DND-41 (cell line): ENCODE results near the gene TLE4.
A peak's percentile ranks its signal among the peaks of the same experiment; 100 is the strongest.

Experiments used
- ATAC-seq: fragments of 200-7000 bp; cut with Tn5 transposase; 3 replicates; pipeline ENCODE4 v1.9.1; 2021; ENCODE audit warnings: low read depth; ENCODE audit not compliant: insufficient read depth
- DNase-seq: peaks from one replicate; pipeline ENCODE4 v3.0.0-alpha.2; 2020
- H2AFZ ChIP-seq: 2 replicates; pipeline ENCODE4 v1.6.0; 2012; ENCODE audit warnings: low read depth, low read length
- H3K27ac ChIP-seq: 2 replicates; pipeline ENCODE4 v1.5.1; 2012; ENCODE audit warnings: low read length, inconsistent platforms
- H3K27me3 ChIP-seq: fragments of 200-600 bp; sonication (generic); 2 replicates; pipeline ENCODE4 v1.6.0; 2012; ENCODE audit warnings: low read length, mild to moderate bottlenecking, inconsistent platforms; ENCODE audit not compliant: insufficient read depth, poor library complexity
- H3K36me3 ChIP-seq: 2 replicates; pipeline ENCODE4 v1.5.1; 2012; ENCODE audit warnings: low read length, inconsistent platforms; ENCODE audit not compliant: insufficient read depth
- H3K4me1 ChIP-seq: 2 replicates; pipeline ENCODE4 v1.5.1; 2012; ENCODE audit warnings: mild to moderate bottlenecking, low read length; ENCODE audit not compliant: insufficient read depth
- H3K4me2 ChIP-seq: 2 replicates; pipeline ENCODE4 v1.6.0; 2012; ENCODE audit warnings: mild to moderate bottlenecking, moderate library complexity, low read length, inconsistent platforms; ENCODE audit not compliant: insufficient read depth
- H3K4me3 ChIP-seq, 2 experiments: fragments of 200-600 bp in 1 of 2; shearing (Covaris generic) in 1 of 2; 2 replicates each; pipeline ENCODE4 v1.5.1; 2012 to 2016; ENCODE audit warnings: inconsistent platforms in 2 of 2, low read length in 2 of 2, mild to moderate bottlenecking in 2 of 2, low read depth in 1 of 2, moderate library complexity in 1 of 2
- H3K79me2 ChIP-seq: 2 replicates; pipeline ENCODE4 v1.6.0; 2012; ENCODE audit warnings: low read length, inconsistent platforms; ENCODE audit not compliant: insufficient read depth
- H3K9ac ChIP-seq: 2 replicates; pipeline ENCODE4 v1.6.0; 2012; ENCODE audit warnings: low read depth, mild to moderate bottlenecking, inconsistent platforms, low read length, moderate library complexity
- H3K9me3 ChIP-seq: 2 replicates; pipeline ENCODE4 v1.5.1; 2012; ENCODE audit warnings: low read length, moderate library complexity, mild to moderate bottlenecking, inconsistent platforms; ENCODE audit not compliant: insufficient read depth, severe bottlenecking
- H4K20me1 ChIP-seq: 2 replicates; pipeline ENCODE4 v1.6.0; 2012; ENCODE audit warnings: low read length; ENCODE audit not compliant: insufficient read depth
- EZH2 ChIP-seq: IDR thresholded peaks from 3 replicates; pipeline ENCODE4 v1.6.1; 2012; ENCODE audit warnings: borderline replicate concordance, low read depth, mild to moderate bottlenecking, moderate library complexity, low read length, inconsistent platforms; ENCODE audit not compliant: severe bottlenecking
- TF ChIP-seq, protein P1 (sequence below): IDR thresholded peaks from 2 replicates; pipeline ENCODE4 v1.5.1; 2012; ENCODE audit warnings: borderline replicate concordance, low read length, moderate library complexity, mild to moderate bottlenecking; ENCODE audit not compliant: poor library complexity, severe bottlenecking; ENCODE audit errors: extremely low read depth

TLE4 gene

DNA sequence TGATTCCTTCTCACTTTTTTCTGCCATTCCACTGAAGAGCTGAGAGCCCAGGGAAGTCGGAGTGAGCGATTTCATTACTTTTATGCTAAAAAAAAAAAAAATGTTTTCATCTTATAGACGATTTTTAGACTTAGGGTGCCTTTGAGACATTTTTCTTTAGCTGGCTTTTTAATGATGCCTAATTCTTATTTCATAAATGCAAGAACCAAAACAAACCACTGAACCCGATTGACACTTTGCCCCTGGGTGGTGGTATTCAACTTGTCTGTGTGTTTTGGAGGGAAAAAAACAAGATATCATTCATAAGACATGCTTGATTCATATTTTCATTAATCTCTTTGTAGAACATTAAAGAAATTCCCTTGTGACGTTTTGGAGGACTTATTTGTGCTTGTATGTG lies 2.4 kb downstream of the TLE4 start:
- Histone ChIP-seq H3K27ac (no peak overlapping the region), H3K4me2 (peak overlapping the region; percentile 86), H4K20me1 (peaks cover 19% of the 10 kb centered on the region; the same call in 1 of the 2 replicates), H2AFZ (no peak overlapping the region), H3K4me1 (peaks cover 36% of the 10 kb centered on the region), H3K27me3 (no peaks in the 10 kb centered on the region), H3K4me3 (peak overlapping the region in 1 of 2 experiments; percentile 69; a peak in 2 of 4 replicates), H3K36me3 (no peaks in the 10 kb centered on the region), H3K9ac (no peak overlapping the region; the same call in 1 of the 2 replicates), H3K79me2 (peaks cover 10% of the 10 kb centered on the region), H3K9me3 (no peaks in the 10 kb centered on the region)
- TF ChIP-seq, protein P1, sequence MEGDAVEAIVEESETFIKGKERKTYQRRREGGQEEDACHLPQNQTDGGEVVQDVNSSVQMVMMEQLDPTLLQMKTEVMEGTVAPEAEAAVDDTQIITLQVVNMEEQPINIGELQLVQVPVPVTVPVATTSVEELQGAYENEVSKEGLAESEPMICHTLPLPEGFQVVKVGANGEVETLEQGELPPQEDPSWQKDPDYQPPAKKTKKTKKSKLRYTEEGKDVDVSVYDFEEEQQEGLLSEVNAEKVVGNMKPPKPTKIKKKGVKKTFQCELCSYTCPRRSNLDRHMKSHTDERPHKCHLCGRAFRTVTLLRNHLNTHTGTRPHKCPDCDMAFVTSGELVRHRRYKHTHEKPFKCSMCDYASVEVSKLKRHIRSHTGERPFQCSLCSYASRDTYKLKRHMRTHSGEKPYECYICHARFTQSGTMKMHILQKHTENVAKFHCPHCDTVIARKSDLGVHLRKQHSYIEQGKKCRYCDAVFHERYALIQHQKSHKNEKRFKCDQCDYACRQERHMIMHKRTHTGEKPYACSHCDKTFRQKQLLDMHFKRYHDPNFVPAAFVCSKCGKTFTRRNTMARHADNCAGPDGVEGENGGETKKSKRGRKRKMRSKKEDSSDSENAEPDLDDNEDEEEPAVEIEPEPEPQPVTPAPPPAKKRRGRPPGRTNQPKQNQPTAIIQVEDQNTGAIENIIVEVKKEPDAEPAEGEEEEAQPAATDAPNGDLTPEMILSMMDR: no peak
- TF ChIP-seq EZH2: no peak
- ATAC-seq: no peak
- DNase-seq: no peak

DNA sequence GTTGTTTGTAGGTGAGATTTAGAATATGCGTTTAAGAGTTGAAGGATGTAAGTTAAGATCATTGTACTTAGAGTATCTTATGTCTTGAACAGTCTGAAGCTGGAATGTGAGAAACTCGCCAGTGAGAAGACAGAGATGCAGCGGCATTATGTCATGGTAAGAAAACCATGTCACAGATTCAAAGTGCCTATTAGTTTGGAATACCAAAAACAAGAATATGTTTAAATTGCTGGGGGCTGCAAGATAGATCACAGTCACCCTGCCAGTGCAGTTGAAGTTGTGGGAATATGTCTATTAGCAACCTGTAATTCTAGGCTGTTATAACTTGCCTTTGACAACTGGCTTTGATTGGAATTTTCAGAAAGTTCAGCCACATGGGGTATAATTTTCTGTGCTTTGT lies 3.0 kb downstream of the TLE4 start:
- peak overlapping the region in 1 of 2 experiments; percentile 69; a peak in 1 of 4 replicates for H3K4me3 ChIP-seq
- no peak for ATAC-seq
- peaks cover 36% of the 10 kb centered on the region for H3K4me1 ChIP-seq
- peak overlapping the region; percentile 86 for H3K4me2 ChIP-seq
- H3K79me2 ChIP-seq: peaks cover 10% of the 10 kb centered on the region
- H2AFZ ChIP-seq: no peak overlapping the region
- no peak for DNase-seq
- no peaks in the 10 kb centered on the region for H3K27me3 ChIP-seq
- H3K9me3 ChIP-seq: no peaks in the 10 kb centered on the region
- no peak overlapping the region for H3K27ac ChIP-seq
- H3K9ac ChIP-seq: no peak overlapping the region
- H4K20me1 ChIP-seq: peaks cover 23% of the 10 kb centered on the region; the same call in 1 of the 2 replicates
- H3K36me3 ChIP-seq: no peaks in the 10 kb centered on the region
- TF ChIP-seq, protein P1: no peak
- TF ChIP-seq EZH2: no peak

DNA sequence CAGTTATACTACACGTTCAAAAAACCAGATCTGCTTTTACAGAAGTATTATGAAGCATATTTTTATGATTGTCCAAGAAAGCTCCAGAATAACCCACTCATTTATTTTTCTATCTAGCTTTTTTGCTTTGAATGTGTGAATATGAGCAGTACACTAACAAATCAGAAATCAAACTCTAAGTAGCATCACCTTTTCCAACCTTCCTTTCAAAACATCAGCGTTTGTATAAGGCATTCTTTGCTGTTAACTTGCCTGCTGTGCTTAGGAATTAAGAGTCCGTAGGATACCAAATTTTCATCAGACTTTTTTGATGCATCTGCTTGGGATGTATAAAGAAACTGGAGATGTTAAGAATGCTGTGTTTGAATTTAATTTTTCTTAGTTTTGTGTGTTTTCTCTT lies 3.8 kb downstream of the TLE4 start:
- H3K79me2 ChIP-seq: peaks cover 10% of the 10 kb centered on the region

More for the DNA sequence above, 3.8 kb downstream of the TLE4 start:
- Histone ChIP-seq H3K36me3 (peaks cover 4% of the 10 kb centered on the region; the same call in 1 of the 2 replicates), H3K9ac (no peak overlapping the region), H3K4me2 (peak overlapping the region; percentile 86; the same call in 1 of the 2 replicates), H2AFZ (no peak overlapping the region), H3K27me3 (no peaks in the 10 kb centered on the region), H3K4me1 (peaks cover 32% of the 10 kb centered on the region), H3K4me3 (no peak overlapping the region), H3K9me3 (no peaks in the 10 kb centered on the region), H4K20me1 (peaks cover 24% of the 10 kb centered on the region; the same call in 1 of the 2 replicates), H3K27ac (no peak overlapping the region)
- TF ChIP-seq EZH2: no peak
- TF ChIP-seq, protein P1: no peak
- ATAC-seq (no peak), DNase-seq (no peak)
